Smooth muscle cell of the pulmonary artery (primary cell): Measurements from ENCODE around the gene EPM2A. TPM values are rescaled to one million over a fixed set of nuclear protein-coding genes. Genes with fewer than 3 reads are reported as not detected.

Experiments
- total RNA-seq: library from RNA; depleted of rRNA; stranded (reverse); fragments of >200 nt; gene quantifications from 2 replicates; pipeline ENCODE4 v1.2.3, GENCODE V29; 2014

The EPM2A gene
- total RNA-seq = 7.9 and 9.3 TPM in 2 replicates

DNA sequence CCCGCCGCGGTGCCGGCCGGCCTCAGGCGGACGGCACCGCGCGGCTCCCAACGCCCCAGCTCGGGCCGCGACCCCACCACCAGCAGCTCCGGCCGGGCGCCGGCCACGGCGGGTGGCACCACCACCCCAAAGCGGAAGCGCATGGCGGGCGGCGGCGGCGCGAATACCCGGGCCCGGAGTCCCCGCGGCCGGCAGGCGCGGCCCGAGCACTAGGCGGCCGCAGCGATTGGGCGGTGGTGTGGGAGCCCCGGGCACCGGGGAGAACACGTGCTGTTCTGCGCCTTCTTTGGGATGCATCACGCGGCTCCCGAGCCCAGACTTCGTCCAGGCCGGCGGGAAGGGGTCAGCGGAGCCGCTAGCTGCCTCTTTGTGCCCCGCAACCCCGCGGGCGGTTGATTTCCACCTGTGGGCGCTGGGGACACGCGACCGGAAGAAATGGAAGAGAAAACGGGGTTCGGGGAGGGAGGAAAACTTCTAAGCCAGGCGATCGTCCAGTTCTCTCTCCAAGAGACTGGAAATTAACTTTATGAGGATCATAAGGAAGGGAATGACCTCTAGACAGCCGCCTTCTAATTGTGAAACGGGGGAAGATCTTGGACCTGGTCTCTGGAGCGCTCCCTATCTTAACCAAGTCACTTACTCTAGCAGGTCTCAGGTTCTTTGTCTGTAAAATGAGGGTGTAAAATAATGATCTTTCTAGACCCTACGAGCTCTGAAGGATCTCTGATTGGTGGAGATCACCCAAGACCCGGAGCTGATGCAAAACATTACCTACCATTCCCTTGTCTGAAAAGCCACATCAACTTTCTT is at the start of gene EPM2A:
TSS of gene EPM2A (minus strand) at position 165 of the 810 bp plus-strand sequence. CDS start at position 143, 22 bp downstream.

Other genes starting within 250 kb of the EPM2A start
- gene FBXO30, start 79.3 kb upstream of the EPM2A start, total RNA-seq = 14.9 and 18.6 TPM in 2 replicates
- gene SHPRH, start 228.8 kb upstream of the EPM2A start, total RNA-seq = 16.3 and 19.1 TPM in 2 replicates